ENCODE data around the gene ZIM2.

DNA sequence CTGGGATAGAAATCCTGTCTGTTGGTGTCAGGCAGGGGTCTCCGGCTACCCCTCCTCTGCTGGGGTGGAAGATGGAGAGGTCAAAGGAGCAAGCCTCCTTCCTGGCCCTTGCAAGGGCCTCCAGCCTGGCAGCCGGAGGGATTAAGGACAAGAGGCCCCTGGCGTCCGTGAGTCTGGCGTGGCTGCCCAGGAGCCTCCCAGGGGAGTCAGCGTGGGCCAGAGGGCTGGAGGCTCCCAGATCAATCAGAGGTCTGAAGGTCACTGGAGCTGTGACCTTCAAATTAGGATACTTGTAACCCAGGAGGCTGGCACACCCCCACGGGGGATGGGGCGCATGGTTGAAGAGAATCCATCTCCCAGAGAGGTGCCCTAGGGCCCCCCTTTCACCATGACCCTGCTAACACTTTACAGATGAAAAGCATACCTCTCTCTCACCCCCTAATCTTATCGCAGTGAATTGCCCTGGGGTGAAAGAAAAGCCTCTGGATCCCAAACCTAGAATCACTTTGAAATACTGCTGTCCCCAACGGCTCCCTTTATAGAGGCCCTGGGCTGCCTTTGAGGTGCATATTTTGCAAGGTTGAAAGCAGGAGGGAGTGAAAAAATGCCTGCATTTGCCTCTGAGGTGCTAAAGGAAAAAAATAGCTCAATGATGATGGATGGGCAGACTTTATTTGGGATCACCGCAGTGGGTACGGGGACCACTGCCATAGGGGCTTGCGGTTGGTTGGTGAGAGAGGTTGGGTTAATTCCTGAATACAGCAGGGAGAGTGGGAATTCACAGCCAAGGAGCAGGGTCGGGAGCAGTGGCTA, 44.9 kb upstream of the ZIM2 start:
- TF ChIP-seq CTCF (IDR thresholded peaks at IDR 0.05) (no peak), POLR2A (IDR thresholded peaks at IDR 0.05) (no peak)

Data from right lobe of liver (tissue), 4 donors.